Activated CD4-positive, alpha-beta T cell treated with anti-CD3 and anti-CD28 coated beads, Interleukin-2, amount 10 ng/mL, durations not matched to agents 24 days and 14 days (primary cell): Measurements from ENCODE around the gene CHST10. TPM values are rescaled to one million over a fixed set of nuclear protein-coding genes. Genes with fewer than 3 reads are reported as not detected.
"Not testable (repeated sequence)": the region's sequence is repeated elsewhere in the genome, so short reads cannot be mapped to it uniquely, and the experiment has no call there.

ENCODE experiments used
- DNase-seq: peaks from one replicate; pipeline ENCODE4 v3.0.0; 2022
- H3K27ac Mint-ChIP-seq: one replicate; pipeline ENCODE4 v1.8.0; 2022; ENCODE audit warnings: mild to moderate bottlenecking, mixed read lengths
- H3K27me3 Mint-ChIP-seq: one replicate; pipeline ENCODE4 v1.8.0; 2022; ENCODE audit warnings: mixed read lengths
- H3K36me3 Mint-ChIP-seq: one replicate; pipeline ENCODE4 v1.8.0; 2022; ENCODE audit warnings: low read depth, mild to moderate bottlenecking, mixed read lengths
- H3K4me1 Mint-ChIP-seq: one replicate; pipeline ENCODE4 v1.8.0; 2021; ENCODE audit warnings: mixed read lengths
- H3K4me3 Mint-ChIP-seq: one replicate; pipeline ENCODE4 v1.8.0; 2022; ENCODE audit warnings: mild to moderate bottlenecking, moderate library complexity, mixed read lengths
- H3K9me3 Mint-ChIP-seq: one replicate; pipeline ENCODE4 v1.8.0; 2021; ENCODE audit warnings: mixed read lengths
- intact Hi-C: fragments of 100-400 bp; cut with micrococcal nuclease; formaldehyde crosslinking; loops from one replicate; pipeline ENCODE4 v1.15.1; 2023
- total RNA-seq: library from RNA; stranded (reverse); gene quantifications from 2 replicates; pipeline ENCODE4 v1.2.3, GENCODE V29; 2022

Gene CHST10, protein sequence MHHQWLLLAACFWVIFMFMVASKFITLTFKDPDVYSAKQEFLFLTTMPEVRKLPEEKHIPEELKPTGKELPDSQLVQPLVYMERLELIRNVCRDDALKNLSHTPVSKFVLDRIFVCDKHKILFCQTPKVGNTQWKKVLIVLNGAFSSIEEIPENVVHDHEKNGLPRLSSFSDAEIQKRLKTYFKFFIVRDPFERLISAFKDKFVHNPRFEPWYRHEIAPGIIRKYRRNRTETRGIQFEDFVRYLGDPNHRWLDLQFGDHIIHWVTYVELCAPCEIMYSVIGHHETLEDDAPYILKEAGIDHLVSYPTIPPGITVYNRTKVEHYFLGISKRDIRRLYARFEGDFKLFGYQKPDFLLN
- total RNA-seq = 6.6 and 8.0 TPM in 2 replicates

DNA sequence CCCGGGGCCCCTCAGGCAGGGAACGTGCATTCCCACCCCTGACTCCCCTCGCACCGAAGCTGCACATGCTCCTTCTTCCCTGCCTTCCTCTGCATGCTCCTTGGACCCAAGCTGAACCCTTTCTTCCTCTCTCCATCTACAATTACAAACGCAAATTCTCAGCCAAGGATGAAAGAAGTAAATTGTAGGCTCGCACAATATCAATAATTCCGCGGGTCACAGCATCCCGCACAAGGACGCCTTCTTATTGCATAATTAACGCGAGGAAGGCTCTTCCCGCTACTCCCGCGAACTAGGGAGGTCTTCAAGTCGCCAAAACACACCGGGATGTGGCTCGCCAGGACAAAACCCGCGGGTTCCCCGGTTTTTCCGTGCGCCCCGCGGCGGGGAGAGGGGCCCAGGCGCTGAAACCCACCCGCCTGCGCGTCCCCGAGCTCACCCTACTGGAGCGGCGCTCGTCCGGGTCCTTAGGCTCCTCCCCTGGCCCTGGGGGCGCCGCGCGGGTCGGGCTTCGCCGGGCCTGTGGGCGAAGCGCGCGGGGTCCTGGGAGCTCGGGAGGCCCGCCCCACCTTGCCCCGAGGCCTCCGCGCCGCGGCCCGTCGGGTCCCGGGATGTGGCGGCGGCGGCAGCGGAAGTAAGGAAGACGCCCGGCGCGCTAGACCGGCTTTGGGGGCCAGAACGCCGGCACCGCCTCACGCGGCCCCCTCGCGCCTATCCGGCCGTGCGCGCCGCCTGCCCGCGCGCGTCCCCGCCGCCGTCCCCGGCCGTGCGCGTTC, at the start of gene CHST10:
CHST10 (minus strand) TSS at position 734 of the 776 bp plus-strand sequence. CDS start 10,993 bp downstream, outside the sequence.
- peaks cover 6% of the 10 kb centered on the region for H3K27me3 Mint-ChIP-seq
- no peaks in the 10 kb centered on the region for H3K9me3 Mint-ChIP-seq
- H3K27ac Mint-ChIP-seq = peak within 1 kb of the TSS; percentile 73
- peak within 1 kb of the TSS; percentile 82 for H3K4me3 Mint-ChIP-seq
- intact Hi-C loops = loop anchor here (5.0 kb wide), 1 partner anchor 145 kb away; the partner anchor contains the start of gene PDCL3
- peak; percentile 86 for DNase-seq
- peaks cover 2% of the 10 kb centered on the region for H3K36me3 Mint-ChIP-seq
- H3K4me1 Mint-ChIP-seq = peaks cover 19% of the 10 kb centered on the region

DNA sequence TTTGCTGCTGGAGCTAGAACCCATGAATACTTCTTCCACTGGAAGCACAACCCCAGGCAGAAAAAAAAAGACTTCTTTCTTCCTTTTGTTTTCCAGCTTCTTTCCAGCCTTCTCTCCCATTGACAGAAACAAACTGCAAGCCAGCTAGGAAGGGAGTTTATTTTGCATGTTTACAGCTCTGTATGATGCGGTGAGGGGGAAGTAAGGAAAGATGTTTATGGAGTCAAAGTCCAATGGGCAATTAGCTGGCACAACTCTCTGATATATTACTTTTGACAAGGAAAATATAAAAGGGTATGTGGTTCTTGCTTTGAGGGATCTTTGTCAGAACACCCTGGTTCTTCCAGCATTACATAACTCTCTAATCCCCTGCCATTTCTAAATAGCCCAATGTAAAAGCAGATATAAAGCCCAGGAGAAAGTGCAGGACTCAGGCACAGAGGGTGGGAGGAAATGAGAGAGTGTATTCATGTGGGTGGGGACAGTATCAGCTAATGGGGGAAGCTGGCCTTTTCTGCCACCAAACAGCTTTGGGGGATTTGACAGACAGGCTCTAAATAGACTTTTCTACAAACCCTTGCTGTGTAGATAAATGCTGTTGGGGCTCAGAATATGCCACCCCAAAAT, 43.5 kb upstream of the CHST10 start:
- no peak overlapping the region for H3K27ac Mint-ChIP-seq
- no peaks in the 10 kb centered on the region for H3K4me1 Mint-ChIP-seq
- H3K27me3 Mint-ChIP-seq = peaks cover 2% of the 10 kb centered on the region
- intact Hi-C loops = no loop called here
- H3K9me3 Mint-ChIP-seq = peaks cover 9% of the 10 kb centered on the region
- H3K4me3 Mint-ChIP-seq = no peak overlapping the region
- H3K36me3 Mint-ChIP-seq = no peaks in the 10 kb centered on the region
- no peak for DNase-seq

DNA sequence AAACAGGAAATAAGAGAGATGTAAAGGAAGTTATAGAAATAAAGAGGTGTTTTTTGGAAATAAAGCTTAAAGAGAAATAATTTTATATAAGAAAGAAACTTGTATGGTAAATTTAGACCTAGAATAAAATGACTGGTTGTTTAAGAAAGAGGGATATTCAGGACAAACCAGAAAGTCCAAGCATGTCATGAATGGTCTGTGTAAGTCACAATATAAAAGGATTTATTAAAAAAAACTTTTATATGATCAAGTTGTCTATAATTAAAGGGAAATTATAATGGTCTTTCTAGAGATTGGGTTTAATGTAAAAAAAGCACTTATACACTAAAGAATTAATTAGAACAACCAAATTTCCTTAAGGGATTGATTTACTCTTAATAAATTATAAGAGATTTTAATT, 38.9 kb upstream of the CHST10 start:
- DNase-seq, H3K27ac Mint-ChIP-seq, H3K4me1 Mint-ChIP-seq, intact Hi-C loops, H3K36me3 Mint-ChIP-seq, H3K9me3 Mint-ChIP-seq, H3K4me3 Mint-ChIP-seq, H3K27me3 Mint-ChIP-seq: not testable (repeated sequence)

DNA sequence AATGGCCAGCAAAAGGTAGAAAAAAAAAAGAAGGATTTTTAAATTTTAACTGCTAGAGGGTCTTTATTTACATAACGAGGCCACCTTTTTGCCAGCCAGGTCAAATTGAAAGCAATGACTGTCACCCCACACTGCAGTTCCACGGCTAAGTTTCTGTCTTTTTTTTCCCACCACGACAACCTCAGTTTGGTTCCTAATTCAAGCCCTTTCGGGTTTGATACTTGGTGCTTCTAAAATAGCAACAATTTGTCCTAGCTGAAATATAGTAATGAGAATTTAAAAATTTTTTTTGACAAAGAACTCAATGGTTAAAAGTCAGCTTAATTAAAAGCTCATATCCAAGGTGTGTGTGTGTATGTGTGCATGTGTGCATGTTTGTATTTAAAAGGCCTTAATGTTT, 36.4 kb upstream of the CHST10 start:
- no peak overlapping the region for H3K27ac Mint-ChIP-seq
- no peaks in the 10 kb centered on the region for H3K36me3 Mint-ChIP-seq
- no peaks in the 10 kb centered on the region for H3K4me1 Mint-ChIP-seq
- intact Hi-C loops = no loop called here
- H3K9me3 Mint-ChIP-seq = no peaks in the 10 kb centered on the region
- no peaks in the 10 kb centered on the region for H3K27me3 Mint-ChIP-seq
- no peak overlapping the region for H3K4me3 Mint-ChIP-seq
- no peak for DNase-seq

DNA sequence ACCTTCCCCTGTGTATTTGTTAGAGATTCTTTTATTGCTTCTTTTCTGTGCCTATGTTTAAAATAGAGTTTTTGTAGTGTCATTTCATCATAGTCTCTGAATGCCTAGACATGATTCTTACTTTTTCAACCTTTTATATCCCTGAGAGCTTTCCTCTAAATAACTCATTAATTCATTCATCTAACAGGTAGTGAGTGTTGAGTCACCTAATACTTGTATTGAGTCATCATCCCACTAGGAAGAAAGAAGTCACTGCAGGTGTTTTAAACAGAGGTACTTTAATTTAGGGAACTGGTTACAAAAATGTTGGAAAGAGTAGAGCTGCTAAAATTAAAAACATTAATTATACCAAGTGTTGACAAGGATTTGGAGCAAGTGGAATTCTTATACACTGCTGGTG, 34.3 kb upstream of the CHST10 start:
- Mint-ChIP-seq H3K36me3 (no peaks in the 10 kb centered on the region), H3K4me3 (no peak overlapping the region), H3K27ac (no peak overlapping the region), H3K9me3 (no peaks in the 10 kb centered on the region), H3K4me1 (no peaks in the 10 kb centered on the region), H3K27me3 (no peaks in the 10 kb centered on the region)
- intact Hi-C loops = no loop called here
- no peak for DNase-seq

DNA sequence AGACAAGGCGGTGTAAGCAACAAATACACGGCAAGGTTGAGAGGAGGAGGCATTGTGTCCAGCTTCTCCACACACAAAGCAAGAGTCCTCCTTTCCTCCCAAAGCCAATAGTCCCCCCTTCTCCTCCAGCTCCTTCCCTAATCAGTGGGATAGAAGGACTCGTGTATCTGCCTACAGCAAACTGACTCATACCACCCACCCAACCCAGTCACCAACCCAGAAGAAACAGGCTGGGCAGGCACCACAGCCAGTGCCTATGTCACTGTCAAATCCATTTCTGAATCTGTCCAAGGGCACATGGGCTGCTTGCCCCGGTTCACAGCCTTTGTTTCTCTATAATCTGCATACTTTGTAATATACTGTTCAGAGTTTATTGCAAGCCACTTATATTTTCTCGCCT, 33.6 kb upstream of the CHST10 start:
- no peak overlapping the region for H3K27ac Mint-ChIP-seq
- no peaks in the 10 kb centered on the region for H3K4me1 Mint-ChIP-seq
- no peaks in the 10 kb centered on the region for H3K9me3 Mint-ChIP-seq
- no peak for DNase-seq
- intact Hi-C loops = no loop called here
- no peak overlapping the region for H3K4me3 Mint-ChIP-seq
- H3K36me3 Mint-ChIP-seq = no peaks in the 10 kb centered on the region
- H3K27me3 Mint-ChIP-seq = no peaks in the 10 kb centered on the region

DNA sequence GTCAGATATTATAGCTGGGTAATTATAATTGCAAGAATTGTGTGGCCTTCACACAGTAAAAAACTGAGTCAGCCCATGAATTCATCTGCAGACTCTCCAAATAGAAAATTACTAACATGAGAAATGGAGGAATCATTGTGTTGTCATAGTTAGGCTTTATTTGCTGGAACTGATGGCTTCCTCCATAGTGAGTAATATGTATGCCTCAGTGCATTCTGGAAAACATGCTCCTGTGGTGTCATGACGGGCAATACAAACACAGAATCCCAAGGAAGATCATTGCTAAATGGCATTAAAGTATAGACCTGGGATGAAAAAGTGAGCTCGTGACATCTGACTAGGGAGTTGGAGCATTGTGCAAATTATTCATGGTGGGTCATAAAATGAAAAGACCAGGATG, 29.2 kb upstream of the CHST10 start:
- intact Hi-C loops = no loop called here
- H3K27me3 Mint-ChIP-seq = no peaks in the 10 kb centered on the region
- H3K9me3 Mint-ChIP-seq = no peaks in the 10 kb centered on the region
- H3K4me3 Mint-ChIP-seq = no peak overlapping the region
- H3K4me1 Mint-ChIP-seq = no peaks in the 10 kb centered on the region
- H3K27ac Mint-ChIP-seq = no peak overlapping the region
- no peaks in the 10 kb centered on the region for H3K36me3 Mint-ChIP-seq
- no peak for DNase-seq

DNA sequence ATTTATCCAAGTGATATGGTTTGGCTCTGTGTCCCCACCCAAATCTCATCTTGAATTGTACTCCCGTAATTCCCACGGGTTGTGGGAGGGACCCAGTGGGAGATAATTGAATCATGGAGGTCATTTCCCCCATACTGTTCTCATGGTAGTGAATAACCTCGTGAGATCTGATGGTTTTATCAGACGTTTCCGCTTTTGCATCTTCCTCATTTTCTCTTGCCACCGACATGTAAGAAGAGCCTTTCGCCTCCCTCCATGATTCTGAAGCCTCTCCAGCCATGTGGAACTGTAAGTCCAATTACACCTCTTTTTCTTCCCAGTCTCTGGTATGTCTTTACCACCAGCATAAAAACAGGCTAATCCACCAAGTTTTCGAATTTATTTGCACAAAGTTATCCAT, 20.3 kb upstream of the CHST10 start:
- Mint-ChIP-seq H3K27ac (no peak overlapping the region), H3K36me3 (no peaks in the 10 kb centered on the region), H3K4me3 (no peak overlapping the region), H3K4me1 (no peaks in the 10 kb centered on the region), H3K9me3 (no peaks in the 10 kb centered on the region), H3K27me3 (peaks cover 16% of the 10 kb centered on the region)
- intact Hi-C loops = no loop called here
- peak; percentile 32 for DNase-seq

DNA sequence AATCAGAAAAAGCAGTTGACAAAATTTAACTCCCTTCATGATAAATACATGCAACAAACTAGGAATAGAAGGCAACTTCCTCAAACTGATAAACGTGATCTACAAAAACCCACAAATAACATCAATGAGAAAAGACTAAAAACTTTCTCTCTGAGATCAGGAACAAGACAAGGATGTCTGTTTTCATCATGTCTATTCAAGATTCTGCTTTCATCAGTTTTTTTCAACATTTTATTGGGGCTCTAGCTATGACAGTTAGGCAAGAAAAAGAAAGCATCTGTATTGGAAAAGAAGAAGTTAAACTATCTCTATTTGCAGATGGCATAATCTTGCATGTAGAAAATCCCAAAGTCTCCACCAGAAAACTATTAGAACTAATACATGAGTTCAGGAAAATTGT, 12.3 kb upstream of the CHST10 start:
- Mint-ChIP-seq H3K36me3 (no peaks in the 10 kb centered on the region), H3K27ac (no peak overlapping the region), H3K9me3 (peaks cover 4% of the 10 kb centered on the region), H3K27me3 (peaks cover 38% of the 10 kb centered on the region), H3K4me1 (peaks cover 6% of the 10 kb centered on the region), H3K4me3 (no peak overlapping the region)
- intact Hi-C loops = loop anchor here (10.0 kb wide), 1 partner anchor 575 kb away; the partner anchor contains the start of gene RPL31
- DNase-seq = no peak

DNA sequence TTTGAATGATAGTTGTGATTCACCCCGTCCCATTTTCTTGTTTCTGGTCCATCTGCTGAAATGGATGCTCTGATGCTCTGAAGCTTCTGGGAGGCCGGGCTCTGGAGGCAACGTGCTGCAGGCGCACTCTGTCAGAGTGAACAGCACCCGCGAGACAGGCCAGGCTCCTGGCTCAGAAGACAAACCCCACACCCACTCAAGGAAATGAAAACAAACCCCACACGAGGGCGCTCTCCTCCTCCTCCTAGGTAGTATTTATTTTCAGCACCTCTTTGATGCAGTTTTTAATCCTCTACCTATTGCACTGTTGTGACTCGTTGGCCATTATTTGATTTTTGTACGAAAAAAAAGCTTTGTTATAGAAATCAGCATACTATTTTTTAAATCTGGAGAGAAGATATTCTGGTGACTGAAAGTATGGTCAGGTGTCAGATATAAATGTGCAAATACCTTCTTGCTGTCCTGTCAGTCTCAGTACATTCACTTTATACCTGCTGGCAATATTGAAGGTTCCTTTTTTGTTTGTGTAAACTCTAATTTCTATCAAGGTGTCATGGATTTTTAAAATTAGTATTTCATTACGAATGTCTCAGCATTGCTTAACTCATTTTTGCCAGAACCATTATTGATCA, 10.3 kb upstream of the CHST10 start:
- no peak overlapping the region for H3K27ac Mint-ChIP-seq
- intact Hi-C loops = loop anchor here (10.0 kb wide), 1 partner anchor 577 kb away; the partner anchor contains the start of gene RPL31

DNA sequence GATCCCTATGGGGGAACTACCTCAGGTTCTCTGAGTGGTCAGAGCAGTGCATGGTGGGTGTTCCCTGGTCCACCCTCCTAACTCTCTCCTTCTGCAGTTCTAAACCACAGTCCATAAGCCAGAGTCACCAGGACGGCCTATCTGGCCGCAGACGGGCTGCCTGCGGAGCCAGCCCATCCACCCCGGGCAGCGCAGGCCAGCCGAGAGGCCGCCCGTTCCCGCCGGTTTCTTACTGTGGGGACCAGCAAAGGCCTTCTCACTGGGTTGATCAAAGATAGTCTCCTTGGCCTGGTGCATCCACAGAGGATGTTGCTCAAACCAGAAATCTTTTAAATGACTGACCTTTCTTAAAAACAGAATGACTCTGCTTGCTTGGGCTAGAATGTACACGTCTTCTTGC, 9.6 kb upstream of the CHST10 start:
- Mint-ChIP-seq H3K4me3 (no peak overlapping the region), H3K36me3 (no peaks in the 10 kb centered on the region), H3K9me3 (peaks cover 4% of the 10 kb centered on the region), H3K4me1 (peaks cover 6% of the 10 kb centered on the region), H3K27me3 (peaks cover 37% of the 10 kb centered on the region), H3K27ac (no peak overlapping the region)
- DNase-seq = no peak
- intact Hi-C loops = loop anchor here (10.0 kb wide), 1 partner anchor 578 kb away; the partner anchor contains the start of gene RPL31

More for the DNA sequence above, 10.3 kb upstream of the CHST10 start:
- peak; percentile 91 for DNase-seq
- no peaks in the 10 kb centered on the region for H3K36me3 Mint-ChIP-seq
- peaks cover 35% of the 10 kb centered on the region for H3K27me3 Mint-ChIP-seq
- H3K9me3 Mint-ChIP-seq = peaks cover 4% of the 10 kb centered on the region
- H3K4me3 Mint-ChIP-seq = no peak overlapping the region
- peaks cover 6% of the 10 kb centered on the region for H3K4me1 Mint-ChIP-seq

DNA sequence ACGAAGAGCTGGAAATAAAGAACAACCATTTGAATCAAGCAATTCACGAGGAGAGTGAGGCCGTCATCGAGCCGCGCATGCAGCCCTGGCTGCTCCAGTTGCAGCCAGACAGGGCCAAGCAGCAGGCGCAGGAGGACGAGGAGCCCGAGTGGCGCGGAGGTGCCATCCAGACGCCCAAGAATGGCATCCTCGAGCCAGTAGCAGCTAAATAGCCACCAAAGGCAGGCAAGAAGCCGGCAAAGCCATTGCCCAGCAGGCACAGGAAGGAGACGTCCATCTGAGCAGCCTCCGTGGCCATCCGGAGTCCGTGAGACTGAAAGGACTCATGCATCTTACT, 8.9 kb upstream of the CHST10 start:
- H3K27me3 Mint-ChIP-seq = peaks cover 35% of the 10 kb centered on the region
- intact Hi-C loops = loop anchor here (10.0 kb wide), 1 partner anchor 578 kb away; the partner anchor contains the start of gene RPL31
- DNase-seq = no peak
- peaks cover 6% of the 10 kb centered on the region for H3K4me1 Mint-ChIP-seq
- no peak overlapping the region for H3K27ac Mint-ChIP-seq
- H3K36me3 Mint-ChIP-seq = no peaks in the 10 kb centered on the region
- no peak overlapping the region for H3K4me3 Mint-ChIP-seq
- peaks cover 4% of the 10 kb centered on the region for H3K9me3 Mint-ChIP-seq

DNA sequence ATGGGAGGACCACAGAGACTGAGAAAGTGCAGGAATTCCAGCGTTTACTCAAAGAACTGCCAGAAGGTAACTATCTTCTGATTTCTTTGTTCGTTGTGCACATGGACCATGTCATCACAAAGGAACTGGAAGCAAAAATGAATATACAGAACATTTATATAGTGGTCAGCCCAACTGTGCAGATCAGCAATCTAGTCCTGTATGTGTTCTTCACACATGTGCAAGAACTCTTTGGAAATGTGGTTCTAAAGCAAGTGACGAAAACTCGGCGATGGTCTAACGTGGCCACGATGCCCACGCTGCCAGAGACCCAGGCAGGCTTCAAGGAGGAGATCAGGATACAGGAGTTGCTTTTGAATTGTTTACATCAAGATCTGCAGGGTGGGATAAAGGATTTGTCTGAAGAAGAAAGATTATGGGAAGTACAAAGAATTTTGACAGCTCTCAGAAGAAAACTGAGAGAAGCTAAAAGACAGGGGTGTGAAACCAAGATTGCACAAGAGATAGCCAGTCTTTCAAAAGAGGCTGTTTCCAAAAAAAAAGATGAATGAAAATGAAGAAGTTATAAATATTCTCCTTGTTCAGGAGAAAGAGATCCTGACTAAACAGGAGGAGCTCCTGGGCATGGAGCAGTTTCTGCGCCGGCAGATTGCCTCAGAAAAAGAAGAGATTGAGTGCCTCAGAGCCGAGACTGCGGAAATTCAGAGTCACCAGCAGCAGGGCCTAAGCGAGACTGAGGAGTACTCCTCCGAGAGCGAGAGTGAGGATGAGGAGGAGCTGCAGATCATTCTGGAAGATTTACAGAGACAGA, 8.3 kb upstream of the CHST10 start:
- no peak for DNase-seq

More for the DNA sequence above, 8.3 kb upstream of the CHST10 start:
- Mint-ChIP-seq H3K9me3 (peaks cover 4% of the 10 kb centered on the region), H3K4me1 (peaks cover 6% of the 10 kb centered on the region), H3K36me3 (no peaks in the 10 kb centered on the region), H3K4me3 (no peak overlapping the region), H3K27me3 (peaks cover 35% of the 10 kb centered on the region), H3K27ac (no peak overlapping the region)
- intact Hi-C loops = loop anchor here (10.0 kb wide), 1 partner anchor 579 kb away; the partner anchor contains the start of gene RPL31
